Ovary (tissue), 9 donors: Measurements from ENCODE around the gene CCNK. TPM values are rescaled to one million over a fixed set of nuclear protein-coding genes. Genes with fewer than 3 reads are reported as not detected.

ENCODE experiments used
- DNase-seq, 5 donors: peaks; one replicate each; pipeline ENCODE4 v3.0.0-alpha.2; 2019 to 2020
- H3K27ac ChIP-seq, 2 donors: fragments of 200-600 bp; one replicate each; pipeline versions ENCODE4 v1.5.1 to v1.8.0; 2019 to 2022
- H3K27me3 ChIP-seq: fragments of 200-600 bp; one replicate; pipeline ENCODE4 v1.8.0; 2022
- H3K36me3 ChIP-seq: fragments of 200-600 bp; sonication (generic); one replicate; pipeline ENCODE4 v1.5.1; 2019
- H3K4me1 ChIP-seq: one replicate; pipeline ENCODE4 v1.8.1; 2013; ENCODE audit warnings: mild to moderate bottlenecking, moderate library complexity; ENCODE audit not compliant: insufficient read depth
- H3K4me3 ChIP-seq: fragments of 200-600 bp; sonication (generic); one replicate; pipeline ENCODE4 v1.5.1; 2017
- H3K9me3 ChIP-seq, 2 donors: fragments of 200-600 bp in 1 of 2; sonication (generic) in 1 of 2; one replicate each; pipeline versions ENCODE4 v1.5.1 to v1.8.1; 2013 to 2019; ENCODE audit warnings: mild to moderate bottlenecking in 1 of 2, moderate library complexity in 1 of 2
- CTCF ChIP-seq, 3 donors: fragments of 450-650 bp in 2 of 3; fragments of 200-600 bp in 1 of 3; IDR thresholded peaks; one replicate each; pipeline versions ENCODE4 v1.5.1 to v1.8.0; 2016 to 2022; ENCODE audit warnings: antibody characterized with exemption in 3 of 3, mild to moderate bottlenecking in 1 of 3
- EP300 ChIP-seq: sonication (generic); formaldehyde crosslinking; IDR thresholded peaks from one replicate; pipeline ENCODE4 v1.6.1; 2017; ENCODE audit warnings: antibody characterized with exemption
- POLR2A ChIP-seq: fragments of 450-650 bp; IDR thresholded peaks from one replicate; pipeline ENCODE4 v1.6.1; 2017; ENCODE audit warnings: antibody characterized with exemption, mild to moderate bottlenecking, moderate library complexity
- WGBS, 3 donors: extraction: QIAGEN DNeasy Blood & Tissue Kit in 1 of 3; methylation state at CpG; one replicate each; pipeline versions ENCODE4 v1.1.5 to v1.1.7; 2013 to 2017; 5-methylcytosine and 5-hydroxymethylcytosine counted together
- intact Hi-C, 4 donors: fragments of 100-400 bp; cut with DNase I; formaldehyde crosslinking; loops; one replicate each; pipeline versions ENCODE4 v1.11.0 to v1.15.1; 2022 to 2023
- polyA plus RNA-seq, 2 donors: library from polyadenylated mRNA; stranded (reverse); fragments of 200-250 nt in 1 of 2; fragments of 350-450 nt in 1 of 2; fragmentation: Illumina TruSeq in 1 of 2; extraction: RNeasy Lipid Tissue Mini Kit (QIAGEN cat#74804) in 1 of 2; gene quantifications; one replicate each; pipeline ENCODE4 v1.2.3, GENCODE V29; 2013 to 2014
- total RNA-seq, 7 donors: library from RNA; depleted of rRNA in 2 of 7; stranded (reverse); fragments of >200 nt in 2 of 7; fragmentation: NEBNext Ultra II Directional in 3 of 7; extraction: Animal tissue kit (Norgen Biotek cat#: 25700) in 3 of 7; gene quantifications; one replicate each; pipeline versions ENCODE4 v1.1.0 to v1.2.4, GENCODE V29; 2016 to 2023
- donor health status: DM: no; HTN: no; CAD: no; lungs with moderate emphysema.
- donor health status: DM: no; HTN: no; CAD: no.
- donor health status: Bipolar disorder and iron deficiency.
- donor health status: DM: yes; HTN: yes; CAD: no.
- donor health status: DM: no; HTN: no; CAD: no.
- donor health status: DM: yes; HTN: yes; CAD: no.

The CCNK gene
- total and polyA plus RNA-seq, 9 donors: 17.3 to 60.0 (median 46.8) TPM

DNA sequence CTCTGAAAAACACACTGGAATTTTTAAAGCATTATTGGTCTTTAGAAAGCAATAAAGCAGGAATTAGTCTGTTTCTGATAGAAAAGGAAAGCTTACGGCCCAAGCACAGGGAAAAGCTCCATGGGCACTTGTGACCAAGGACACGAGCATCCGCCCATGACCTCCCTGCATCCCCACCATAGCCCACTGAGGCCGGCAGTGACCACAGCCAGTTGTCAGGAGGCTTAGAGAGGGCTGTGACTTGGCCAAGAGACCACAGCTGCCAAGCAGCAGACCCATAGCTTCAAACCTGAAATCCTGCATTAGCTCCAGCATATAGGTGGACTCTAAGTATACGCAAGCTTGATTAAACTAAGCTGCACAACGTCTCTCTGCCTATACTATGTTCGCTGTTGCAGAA lies 9.5 kb upstream of the CCNK start:
- Histone ChIP-seq H3K4me1 (peaks cover 4% of the 10 kb centered on the region), H3K27ac (no peak overlapping the region), H3K36me3 (no peaks in the 10 kb centered on the region), H3K4me3 (no peak overlapping the region), H3K9me3 (no peaks in the 10 kb centered on the region), H3K27me3 (no peaks in the 10 kb centered on the region)
- DNase-seq: no peak
- WGBS, 3 donors: 85 to 92% (median 90%) methylated on average over 7 of the region's 7 CpGs
- intact Hi-C loops: no loop called here
- TF ChIP-seq CTCF (IDR thresholded peaks at IDR 0.05): no peak
- no peak for TF ChIP-seq POLR2A
- TF ChIP-seq EP300: no peak

GRCh38 chr14:99472937-99473336 lies 8.3 kb upstream of the CCNK start:
- Histone ChIP-seq H3K27me3 (no peaks in the 10 kb centered on the region), H3K36me3 (no peaks in the 10 kb centered on the region), H3K27ac (no peak overlapping the region), H3K9me3 (no peaks in the 10 kb centered on the region), H3K4me1 (peaks cover 1% of the 10 kb centered on the region), H3K4me3 (no peak overlapping the region)
- 75 to 81% (median 79%) methylated on average over 4 of the region's 4 CpGs for WGBS, 3 donors
- intact Hi-C loops: no loop called here
- no peak for DNase-seq
- no peak for TF ChIP-seq EP300
- TF ChIP-seq CTCF (IDR thresholded peaks at IDR 0.05): no peak
- no peak for TF ChIP-seq POLR2A

GRCh38 chr14:99473458-99473857 lies 7.8 kb upstream of the CCNK start:
- H3K4me1 ChIP-seq: peaks cover 1% of the 10 kb centered on the region
- no peak for DNase-seq

GRCh38 chr14:99475179-99475578 lies 6.0 kb upstream of the CCNK start:
- Histone ChIP-seq H3K36me3 (no peaks in the 10 kb centered on the region), H3K4me1 (peaks cover 4% of the 10 kb centered on the region), H3K4me3 (no peak overlapping the region), H3K9me3 (no peaks in the 10 kb centered on the region), H3K27ac (no peak overlapping the region), H3K27me3 (no peaks in the 10 kb centered on the region)
- no peak for DNase-seq
- intact Hi-C loops: no loop called here
- 7 to 20% (median 11%) methylated on average over 9 of the region's 9 CpGs for WGBS, 3 donors
- TF ChIP-seq CTCF (IDR thresholded peaks at IDR 0.05) (no peak), POLR2A (no peak), EP300 (no peak)

More at GRCh38 chr14:99473458-99473857, 7.8 kb upstream of the CCNK start:
- H3K4me3 ChIP-seq: no peak overlapping the region
- WGBS, 3 donors: 67 to 76% (median 75%) methylated on average over 3 of the region's 3 CpGs
- H3K27me3 ChIP-seq: no peaks in the 10 kb centered on the region
- no peaks in the 10 kb centered on the region for H3K36me3 ChIP-seq
- H3K27ac ChIP-seq: no peak overlapping the region
- intact Hi-C loops: no loop called here
- TF ChIP-seq CTCF (IDR thresholded peaks at IDR 0.05) (no peak), POLR2A (no peak), EP300 (no peak)
- H3K9me3 ChIP-seq: no peaks in the 10 kb centered on the region
